Osteoblast (primary cell): Measurements from ENCODE around the gene RASSF9. TPM values are rescaled to one million over a fixed set of nuclear protein-coding genes. Genes with fewer than 3 reads are reported as not detected.

Experiments used
- DNase-seq: peaks from one replicate; pipeline ENCODE4 v3.0.0; 2011; ENCODE audit warnings: low spot score, mixed read lengths; ENCODE audit not compliant: insufficient read length; ENCODE audit errors: missing footprints
- H2AFZ ChIP-seq: 2 replicates; pipeline ENCODE4 v1.6.0; 2011; ENCODE audit warnings: mild to moderate bottlenecking, low read length
- H3K27ac ChIP-seq: 2 replicates; pipeline ENCODE4 v1.5.1; 2011; ENCODE audit warnings: mild to moderate bottlenecking, low read depth, low read length, moderate library complexity
- H3K27me3 ChIP-seq: 2 replicates; pipeline ENCODE4 v1.6.0; 2012; ENCODE audit warnings: mild to moderate bottlenecking, control low read depth, inconsistent platforms, low read length, moderate library complexity; ENCODE audit not compliant: insufficient read depth
- H3K36me3 ChIP-seq: 2 replicates; pipeline ENCODE4 v1.5.1; 2011; ENCODE audit warnings: mild to moderate bottlenecking, low read length, control low read depth, moderate library complexity; ENCODE audit not compliant: insufficient read depth
- H3K4me1 ChIP-seq: 2 replicates; pipeline ENCODE4 v1.5.1; 2011; ENCODE audit warnings: mild to moderate bottlenecking, low read length, control low read depth, moderate library complexity; ENCODE audit not compliant: insufficient read depth
- H3K4me2 ChIP-seq: 2 replicates; pipeline ENCODE4 v1.6.0; 2011; ENCODE audit warnings: mild to moderate bottlenecking, low read length; ENCODE audit not compliant: insufficient read depth
- H3K4me3 ChIP-seq: fragments of 200-600 bp; sonication (generic); 3 replicates; pipeline ENCODE4 v1.5.1; 2012; ENCODE audit warnings: mild to moderate bottlenecking, low read length, inconsistent platforms; ENCODE audit not compliant: insufficient read depth
- H3K79me2 ChIP-seq: 2 replicates; pipeline ENCODE4 v1.6.0; 2012; ENCODE audit warnings: mild to moderate bottlenecking, low read length, control low read depth, inconsistent platforms; ENCODE audit not compliant: insufficient read depth
- H3K9me3 ChIP-seq: 2 replicates; pipeline ENCODE4 v1.5.1; 2011; ENCODE audit warnings: low read depth, low read length, control low read depth
- H4K20me1 ChIP-seq: 2 replicates; pipeline ENCODE4 v1.6.0; 2012; ENCODE audit warnings: mild to moderate bottlenecking, low read length, control low read depth; ENCODE audit not compliant: insufficient read depth
- total RNA-seq: library from RNA; depleted of rRNA; stranded (reverse); fragments of >200 nt; gene quantifications from 2 replicates; pipeline ENCODE4 v1.2.3, GENCODE V29; 2012
- TF ChIP-seq, protein P1 (sequence below): IDR thresholded peaks from 2 replicates; pipeline ENCODE4 v1.5.1; 2011; ENCODE audit warnings: mild to moderate bottlenecking, low read depth, low read length, moderate library complexity; ENCODE audit errors: extremely low read depth

RASSF9 gene
- total RNA-seq, 1 donor, result 5.8 TPM

DNA sequence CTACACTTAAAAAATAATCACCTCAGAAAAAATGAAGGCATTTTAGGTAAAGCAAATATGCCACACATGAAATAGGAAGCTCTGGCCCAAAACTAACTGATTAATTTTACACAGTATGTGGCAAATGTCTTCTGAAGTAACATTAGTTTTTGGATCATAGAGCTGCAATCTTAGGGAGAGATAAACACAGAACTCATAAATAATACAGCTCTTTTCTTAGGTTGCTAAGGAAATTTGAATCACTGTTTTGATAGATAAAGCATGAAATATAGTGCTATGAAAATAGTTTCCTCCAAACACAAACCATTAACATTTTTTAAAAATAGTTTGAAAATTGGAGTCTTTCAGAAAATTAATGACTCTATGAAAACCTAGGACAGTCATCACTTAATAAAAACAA, 15.0 kb downstream of the RASSF9 start:
- Histone ChIP-seq H3K27me3 (no peaks in the 10 kb centered on the region), H3K4me3 (no peak overlapping the region), H3K79me2 (no peaks in the 10 kb centered on the region), H2AFZ (no peak overlapping the region), H3K27ac (no peak overlapping the region), H3K4me1 (peaks cover 24% of the 10 kb centered on the region), H4K20me1 (no peaks in the 10 kb centered on the region), H3K36me3 (no peaks in the 10 kb centered on the region), H3K4me2 (no peak overlapping the region), H3K9me3 (no peaks in the 10 kb centered on the region)
- DNase-seq, result no peak
- TF ChIP-seq, protein P1, sequence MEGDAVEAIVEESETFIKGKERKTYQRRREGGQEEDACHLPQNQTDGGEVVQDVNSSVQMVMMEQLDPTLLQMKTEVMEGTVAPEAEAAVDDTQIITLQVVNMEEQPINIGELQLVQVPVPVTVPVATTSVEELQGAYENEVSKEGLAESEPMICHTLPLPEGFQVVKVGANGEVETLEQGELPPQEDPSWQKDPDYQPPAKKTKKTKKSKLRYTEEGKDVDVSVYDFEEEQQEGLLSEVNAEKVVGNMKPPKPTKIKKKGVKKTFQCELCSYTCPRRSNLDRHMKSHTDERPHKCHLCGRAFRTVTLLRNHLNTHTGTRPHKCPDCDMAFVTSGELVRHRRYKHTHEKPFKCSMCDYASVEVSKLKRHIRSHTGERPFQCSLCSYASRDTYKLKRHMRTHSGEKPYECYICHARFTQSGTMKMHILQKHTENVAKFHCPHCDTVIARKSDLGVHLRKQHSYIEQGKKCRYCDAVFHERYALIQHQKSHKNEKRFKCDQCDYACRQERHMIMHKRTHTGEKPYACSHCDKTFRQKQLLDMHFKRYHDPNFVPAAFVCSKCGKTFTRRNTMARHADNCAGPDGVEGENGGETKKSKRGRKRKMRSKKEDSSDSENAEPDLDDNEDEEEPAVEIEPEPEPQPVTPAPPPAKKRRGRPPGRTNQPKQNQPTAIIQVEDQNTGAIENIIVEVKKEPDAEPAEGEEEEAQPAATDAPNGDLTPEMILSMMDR, result no peak

DNA sequence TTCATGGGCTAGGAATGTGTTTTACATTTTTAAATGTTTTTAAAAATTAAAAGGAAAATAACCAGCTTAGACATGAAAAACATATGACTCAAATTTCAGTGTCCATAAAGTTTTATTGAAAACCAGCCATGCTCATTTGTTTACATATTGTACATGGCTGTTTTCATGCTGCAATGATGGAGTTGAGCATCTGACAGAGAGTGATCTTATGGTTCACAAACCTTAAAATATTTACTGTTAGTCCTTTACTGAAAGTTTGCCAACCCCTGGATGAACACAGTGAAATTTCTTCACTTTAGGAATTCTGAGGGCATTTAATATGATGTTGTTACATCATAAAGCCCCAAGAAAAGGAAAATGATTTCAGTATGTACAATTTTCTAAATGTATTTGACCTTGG, 16.1 kb downstream of the RASSF9 start:
- no peaks in the 10 kb centered on the region for H3K36me3 ChIP-seq
- no peaks in the 10 kb centered on the region for H3K79me2 ChIP-seq
- DNase-seq, result no peak
- H3K27me3 ChIP-seq, result no peaks in the 10 kb centered on the region
- H2AFZ ChIP-seq, result no peak overlapping the region
- no peak overlapping the region for H3K27ac ChIP-seq
- no peak overlapping the region for H3K4me3 ChIP-seq
- peaks cover 24% of the 10 kb centered on the region for H3K4me1 ChIP-seq
- no peaks in the 10 kb centered on the region for H4K20me1 ChIP-seq
- H3K9me3 ChIP-seq, result no peaks in the 10 kb centered on the region
- TF ChIP-seq, protein P1, result no peak
- no peak overlapping the region for H3K4me2 ChIP-seq

DNA sequence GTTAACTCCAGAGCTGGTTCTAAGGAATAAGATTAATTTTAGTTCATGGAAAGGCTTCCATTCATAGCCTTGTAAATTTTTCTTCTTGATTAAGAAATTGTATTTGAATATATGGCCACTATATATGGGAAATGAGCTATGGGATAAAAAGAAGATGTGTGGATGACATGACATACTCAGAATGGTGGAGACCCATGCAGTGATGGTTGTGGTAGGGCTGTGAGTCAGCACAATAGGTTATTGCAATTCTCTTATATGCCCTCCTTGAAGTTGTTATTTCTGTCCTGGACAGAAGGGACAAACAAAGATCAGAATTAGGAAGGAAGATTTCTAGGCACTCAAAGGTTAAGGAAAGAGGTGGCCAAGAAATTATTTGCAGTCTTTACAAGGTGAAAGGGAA, 21.5 kb downstream of the RASSF9 start:
- H3K79me2 ChIP-seq, result no peaks in the 10 kb centered on the region

DNA sequence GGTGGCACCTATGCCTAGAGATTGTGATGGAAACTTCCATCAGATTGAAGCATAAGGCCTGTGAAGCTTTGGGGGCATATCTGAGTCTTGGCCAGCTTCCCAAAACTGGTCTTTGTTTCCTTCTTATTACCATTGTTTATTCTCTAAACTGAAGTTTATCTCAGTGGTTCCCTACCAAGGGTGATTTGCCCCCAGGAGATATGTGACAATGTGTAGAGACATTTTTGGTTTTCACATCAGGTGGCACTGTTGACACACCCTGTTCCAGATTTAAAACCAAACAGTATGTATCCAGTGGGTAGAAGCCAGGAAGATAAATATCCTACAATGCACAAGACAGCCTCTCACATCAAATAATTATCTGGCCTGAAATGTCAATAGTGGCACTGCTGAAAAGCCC, 22.1 kb downstream of the RASSF9 start:
- no peaks in the 10 kb centered on the region for H3K4me1 ChIP-seq
- no peaks in the 10 kb centered on the region for H4K20me1 ChIP-seq
- no peaks in the 10 kb centered on the region for H3K36me3 ChIP-seq
- H3K79me2 ChIP-seq, result no peaks in the 10 kb centered on the region
- H3K4me2 ChIP-seq, result no peak overlapping the region
- H3K27me3 ChIP-seq, result no peaks in the 10 kb centered on the region
- no peak overlapping the region for H3K4me3 ChIP-seq
- DNase-seq, result no peak
- H3K27ac ChIP-seq, result no peak overlapping the region
- TF ChIP-seq, protein P1, result no peak
- no peaks in the 10 kb centered on the region for H3K9me3 ChIP-seq
- no peak overlapping the region for H2AFZ ChIP-seq

More for the DNA sequence above, 21.5 kb downstream of the RASSF9 start:
- TF ChIP-seq, protein P1, result no peak
- no peaks in the 10 kb centered on the region for H3K27me3 ChIP-seq
- peaks cover under 1% of the 10 kb centered on the region for H3K4me1 ChIP-seq
- no peaks in the 10 kb centered on the region for H3K9me3 ChIP-seq
- no peak overlapping the region for H3K4me3 ChIP-seq
- no peak for DNase-seq
- no peak overlapping the region for H2AFZ ChIP-seq
- H3K36me3 ChIP-seq, result no peaks in the 10 kb centered on the region
- no peak overlapping the region for H3K4me2 ChIP-seq
- H3K27ac ChIP-seq, result no peak overlapping the region
- H4K20me1 ChIP-seq, result no peaks in the 10 kb centered on the region
